Left lung (tissue), 10 donors: ENCODE data around the gene IL17REL. TPM values are rescaled to one million over a fixed set of nuclear protein-coding genes. Genes with fewer than 3 reads are reported as not detected.
"Not testable (repeated sequence)": the region's sequence is repeated elsewhere in the genome, so short reads cannot be mapped to it uniquely, and the experiment has no call there.

Experiments
- ATAC-seq: fragments of 200-7000 bp; cut with Tn5 transposase; one replicate; pipeline ENCODE4 v1.9.1; 2020; ENCODE audit warnings: moderate library complexity
- DNase-seq, 4 donors: peaks; one replicate each; pipeline ENCODE4 v3.0.0-alpha.2; 2013 to 2020
- H3K27ac ChIP-seq, 2 donors: fragments of 200-600 bp; sonication (generic) in 1 of 2; one replicate each; pipeline versions ENCODE4 v1.5.0 to v1.8.0; 2020 to 2021
- H3K27me3 ChIP-seq, 2 donors: fragments of 200-600 bp; sonication (generic) in 1 of 2; one replicate each; pipeline versions ENCODE4 v1.5.0 to v1.8.0; 2020 to 2021
- H3K36me3 ChIP-seq, 2 donors: fragments of 200-600 bp; sonication (generic) in 1 of 2; one replicate each; pipeline versions ENCODE4 v1.5.0 to v1.8.0; 2020 to 2021
- H3K4me1 ChIP-seq, 2 donors: fragments of 200-600 bp; one replicate each; pipeline ENCODE4 v1.8.0; 2021
- H3K4me3 ChIP-seq, 2 donors: fragments of 200-600 bp; sonication (generic) in 1 of 2; one replicate each; pipeline versions ENCODE4 v1.5.0 to v1.8.0; 2020 to 2021; ENCODE audit warnings: mild to moderate bottlenecking in 1 of 2
- H3K9me3 ChIP-seq, 2 donors: fragments of 200-600 bp; sonication (generic) in 1 of 2; one replicate each; pipeline versions ENCODE4 v1.5.0 to v1.8.0; 2020 to 2021
- CTCF ChIP-seq, 2 donors: fragments of 200-600 bp; sonication (generic) in 1 of 2; IDR thresholded peaks; one replicate each; pipeline versions ENCODE4 v1.5.0 to v1.8.0; 2021; ENCODE audit warnings: antibody characterized with exemption in 2 of 2
- intact Hi-C, 2 donors: fragments of 100-400 bp; cut with DNase I; formaldehyde crosslinking; loops; one replicate each; pipeline versions ENCODE4 v1.11.2 to v1.14.2; 2022
- polyA plus RNA-seq, 6 donors: library from polyadenylated mRNA; unstranded; fragments of 120-200 nt; gene quantifications; one replicate each; pipeline ENCODE4 v1.2.1, GENCODE V29; 2013; ENCODE audit not compliant: insufficient read length in 6 of 6
- total RNA-seq, 2 donors: library from RNA; stranded (reverse); fragmentation: NEBNext Ultra II Directional; extraction: Animal tissue kit (Norgen Biotek cat#: 25700); gene quantifications; one replicate each; pipeline ENCODE4 v1.2.1, GENCODE V29; 2021
- donor health status: DM: no; HTN: yes; CAD: no.
- donor health status: DM: no; HTN: no; CAD: no.

Gene IL17REL
- total and polyA plus RNA-seq, 8 donors, result 0.06 to 0.17 (median 0.07) TPM; not detected in 3

GRCh38 chr22:49991167-49991566 is 21.4 kb downstream of the IL17REL start:
- Histone ChIP-seq H3K27me3 (no peaks in the 10 kb centered on the region), H3K9me3 (peaks cover 0 to 17% of the 10 kb centered on the region in 2 donors), H3K4me1 (peaks cover 0 to 8% of the 10 kb centered on the region in 2 donors), H3K36me3 (no peaks in the 10 kb centered on the region), H3K27ac (no peak overlapping the region), H3K4me3 (no peak overlapping the region)
- intact Hi-C loops, result no loop called here
- ATAC-seq, result no peak
- TF ChIP-seq CTCF (IDR thresholded peaks at IDR 0.05), result no peak
- no peak for DNase-seq

DNA sequence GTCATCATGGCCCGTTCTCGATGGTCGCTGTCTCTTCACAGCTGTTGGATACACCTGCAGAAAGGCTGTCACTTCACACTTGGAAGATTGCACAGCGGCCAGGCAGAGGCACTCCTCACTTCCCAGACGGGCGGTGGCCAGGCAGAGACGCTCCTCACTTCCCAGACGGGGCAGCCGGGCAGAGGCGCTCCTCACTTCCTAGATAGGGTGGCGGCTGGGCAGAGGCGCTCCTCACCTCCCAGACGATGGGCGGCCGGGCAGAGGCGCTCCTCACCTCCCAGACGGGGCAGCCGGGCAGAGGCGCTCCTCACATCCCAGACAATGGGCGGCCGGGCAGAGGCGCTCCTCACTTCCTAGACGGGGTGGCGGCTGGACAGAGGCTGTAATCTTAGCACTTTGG is 22.7 kb downstream of the IL17REL start:
- not testable (repeated sequence) for H3K36me3 ChIP-seq, DNase-seq, ATAC-seq, H3K27ac ChIP-seq, H3K4me1 ChIP-seq, H3K4me3 ChIP-seq
- intact Hi-C loops, result loop anchor here in 1 of 2 donors (10.0 kb wide), 1 partner anchor 65 kb away; no protein-coding TSS in a partner anchor
- Histone ChIP-seq H3K9me3 (peaks cover 0 to 24% of the 10 kb centered on the region in 2 donors), H3K27me3 (peaks cover 0 to 12% of the 10 kb centered on the region in 2 donors)

GRCh38 chr22:49986325-49986724 is 26.2 kb downstream of the IL17REL start:
- Histone ChIP-seq H3K36me3 (no peaks in the 10 kb centered on the region), H3K27me3 (peaks cover 14 to 42% of the 10 kb centered on the region in 2 donors), H3K4me3 (no peak overlapping the region), H3K9me3 (peaks cover 0 to 21% of the 10 kb centered on the region in 2 donors), H3K27ac (no peak overlapping the region), H3K4me1 (peaks cover 6 to 9% of the 10 kb centered on the region in 2 donors)
- DNase-seq (no peak), ATAC-seq (no peak)
- TF ChIP-seq CTCF (IDR thresholded peaks at IDR 0.05), result no peak
- intact Hi-C loops, result loop anchor here in 1 of 2 donors (10.0 kb wide), 1 partner anchor 62 kb away; no protein-coding TSS in a partner anchor

DNA sequence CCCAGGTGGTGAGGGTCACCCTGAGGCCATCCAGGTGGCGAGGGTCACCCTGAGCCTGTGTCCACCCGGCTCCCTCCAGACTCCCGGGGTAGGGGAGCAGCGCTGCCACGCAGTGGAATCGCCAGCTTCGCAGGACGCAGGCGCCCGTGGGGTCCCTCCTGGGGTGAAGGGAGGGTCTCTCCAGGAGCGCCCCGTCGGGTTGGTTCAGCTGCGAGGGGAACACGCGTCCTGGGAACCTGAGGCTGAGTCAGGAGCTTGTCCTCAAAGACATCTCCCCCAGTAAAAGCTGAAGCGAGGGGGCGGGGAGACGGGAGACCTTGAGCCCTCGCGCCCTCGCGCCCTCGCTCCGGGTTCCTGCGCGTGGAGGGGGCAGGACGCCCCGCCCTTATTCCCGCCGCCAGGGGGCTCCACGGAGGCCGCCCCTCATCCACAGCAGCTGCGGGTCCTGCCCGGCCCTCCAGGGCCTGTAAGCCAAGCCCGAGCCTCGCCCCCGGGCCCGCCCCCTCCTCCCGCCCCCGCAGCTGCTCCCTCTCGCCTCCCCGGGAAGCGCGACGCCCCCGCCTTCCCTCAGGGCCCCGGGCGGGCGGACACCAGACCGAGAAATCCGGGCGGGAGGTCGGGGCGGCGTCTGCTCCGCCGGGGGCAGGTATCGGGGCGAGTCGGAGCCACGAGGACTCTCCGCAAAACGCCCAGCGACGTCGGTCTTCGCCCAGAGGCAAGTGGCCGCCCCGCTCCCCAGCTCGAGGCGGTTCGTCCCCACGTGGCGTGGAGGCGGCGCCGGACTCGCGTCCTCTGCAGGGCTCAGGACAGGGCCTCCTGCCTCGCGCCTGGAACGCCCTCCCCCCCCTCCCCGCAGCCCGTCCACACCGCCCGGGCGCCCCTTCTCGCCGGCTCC is 29.2 kb downstream of the IL17REL start:
- H3K9me3 ChIP-seq, result peaks cover 0 to 14% of the 10 kb centered on the region in 2 donors
- peak; percentile 68 for ATAC-seq

GRCh38 chr22:49981799-49982198 is 30.8 kb downstream of the IL17REL start:
- not testable (repeated sequence) for H3K36me3 ChIP-seq, H3K4me3 ChIP-seq, DNase-seq, H3K4me1 ChIP-seq, ATAC-seq, H3K27ac ChIP-seq
- Histone ChIP-seq H3K9me3 (peaks cover 0 to 13% of the 10 kb centered on the region in 2 donors), H3K27me3 (peaks cover 14 to 42% of the 10 kb centered on the region in 2 donors)
- intact Hi-C loops, result loop anchor here in 1 of 2 donors (10.0 kb wide), 1 partner anchor 57 kb away; no protein-coding TSS in a partner anchor

More for the DNA sequence above, 29.2 kb downstream of the IL17REL start:
- Histone ChIP-seq H3K4me3 (peak overlapping the region in 1 of 2 donors; percentile 17), H3K27ac (no peak overlapping the region), H3K4me1 (peaks cover 6 to 9% of the 10 kb centered on the region in 2 donors), H3K27me3 (peaks cover 14 to 42% of the 10 kb centered on the region in 2 donors), H3K36me3 (no peaks in the 10 kb centered on the region)
- intact Hi-C loops, result loop anchor here in 1 of 2 donors (10.0 kb wide), 1 partner anchor 59 kb away; no protein-coding TSS in a partner anchor
- DNase-seq, result peak in 1 of 4 donors; percentile 84
- TF ChIP-seq CTCF (IDR thresholded peaks at IDR 0.05), result peak; percentile 26 to 60
